HEK293T (cell line): ENCODE data around the gene PDE4B.

Experiments
- CTCF ChIA-PET: fragments of 350-600 bp; formaldehyde crosslinking; extraction: SDS; loops from one replicate; lab custom pipeline; 2021; ENCODE audit warnings: antibody characterized with exemption, inconsistent platforms; lab: Yijun Ruan, JAX
- POLR2A ChIA-PET: fragments of 350-600 bp; formaldehyde crosslinking; extraction: SDS; loops from one replicate; lab custom pipeline; 2020; ENCODE audit warnings: antibody characterized with exemption, inconsistent platforms; lab: Yijun Ruan, JAX
- DNase-seq: peaks from one replicate; pipeline ENCODE4 v3.0.0; 2012; ENCODE audit warnings: mixed read lengths; ENCODE audit errors: extremely low spot score
- ARNT ChIP-seq: fragments of 450-650 bp; IDR thresholded peaks from 2 replicates; pipeline ENCODE4 v1.6.1; 2017; ENCODE audit warnings: mild to moderate bottlenecking
- BHLHE40 ChIP-seq: fragments of 450-650 bp; IDR thresholded peaks from 2 replicates; pipeline ENCODE4 v1.6.1; 2016; ENCODE audit warnings: mild to moderate bottlenecking, moderate library complexity, borderline replicate concordance
- CTBP1 ChIP-seq: fragments of 450-650 bp; IDR thresholded peaks from 2 replicates; pipeline ENCODE4 v1.6.1; 2016; ENCODE audit warnings: borderline replicate concordance
- ELF4 ChIP-seq: fragments of 450-650 bp; IDR thresholded peaks from 2 replicates; pipeline ENCODE4 v1.6.1; 2017; ENCODE audit warnings: antibody characterized with exemption
- FOXA1 ChIP-seq: fragments of 450-650 bp; IDR thresholded peaks from 2 replicates; pipeline ENCODE4 v1.6.1; 2016; ENCODE audit warnings: mild to moderate bottlenecking
- FOXK2 ChIP-seq: fragments of 450-650 bp; IDR thresholded peaks from 2 replicates; pipeline ENCODE4 v1.6.1; 2016; ENCODE audit warnings: mild to moderate bottlenecking
- FOXM1 ChIP-seq: fragments of 450-650 bp; IDR thresholded peaks from 2 replicates; pipeline ENCODE4 v1.6.1; 2017; ENCODE audit warnings: mild to moderate bottlenecking, borderline replicate concordance
- HDGF ChIP-seq: fragments of 450-650 bp; IDR thresholded peaks from 2 replicates; pipeline ENCODE4 v1.6.1; 2017; ENCODE audit warnings: antibody characterized with exemption, borderline replicate concordance
- L3MBTL2 ChIP-seq: fragments of 450-650 bp; conservative IDR thresholded peaks from 2 replicates; pipeline ENCODE4 v1.6.1; 2016; ENCODE audit warnings: mild to moderate bottlenecking
- LEF1 ChIP-seq: fragments of 450-650 bp; IDR thresholded peaks from 2 replicates; pipeline ENCODE4 v1.6.1; 2017; ENCODE audit warnings: mild to moderate bottlenecking, borderline replicate concordance
- NFRKB ChIP-seq: fragments of 450-650 bp; IDR thresholded peaks from 2 replicates; pipeline ENCODE4 v1.6.1; 2016; ENCODE audit warnings: mild to moderate bottlenecking, moderate library complexity
- PKNOX1 ChIP-seq: fragments of 450-650 bp; IDR thresholded peaks from 2 replicates; pipeline ENCODE4 v1.6.1; 2016
- SP1 ChIP-seq: fragments of 450-650 bp; IDR thresholded peaks from 2 replicates; pipeline ENCODE4 v1.6.1; 2017
- SUZ12 ChIP-seq: fragments of 450-650 bp; IDR thresholded peaks from 2 replicates; pipeline ENCODE4 v1.6.1; 2016; ENCODE audit warnings: mild to moderate bottlenecking
- TARDBP ChIP-seq: fragments of 450-650 bp; IDR thresholded peaks from 2 replicates; pipeline ENCODE4 v1.6.1; 2016
- ZNF384 ChIP-seq: fragments of 450-650 bp; IDR thresholded peaks from 2 replicates; pipeline ENCODE4 v1.6.1; 2016

Gene PDE4B

GRCh38 chr1:66396212-66396890 is 603.7 kb downstream of the PDE4B start:
- no peak for DNase-seq
- TF ChIP-seq LEF1 (no peak), TARDBP (no peak), SUZ12 (no peak), FOXK2 (no peak), SP1 (no peak), CTBP1 (no peak), BHLHE40 (no peak), ARNT (no peak), L3MBTL2 (no peak), PKNOX1 (no peak)
- ChIA-PET POLR2A (no interaction called here), CTCF (no interaction called here)

- CTCF ChIA-PET, result no interaction called here
- POLR2A ChIA-PET, result no interaction called here
- DNase-seq, result no peak
- TF ChIP-seq FOXK2 (no peak), SP1 (no peak), LEF1 (no peak), L3MBTL2 (no peak), FOXA1 (no peak), FOXM1 (no peak), PKNOX1 (no peak), SUZ12 (no peak), ELF4 (no peak), CTBP1 (no peak), TARDBP (no peak), HDGF (no peak), ARNT (no peak), ZNF384 (no peak), NFRKB (no peak), BHLHE40 (no peak)
These were observed 604.5 kb downstream of the PDE4B start for GRCh38 chr1:66397192-66397591.

- ChIA-PET POLR2A (no interaction called here), CTCF (no interaction called here)
- DNase-seq, result no peak
- TF ChIP-seq NFRKB (no peak), ARNT (no peak), HDGF (no peak), ELF4 (no peak), BHLHE40 (no peak), CTBP1 (no peak), TARDBP (no peak), ZNF384 (no peak), PKNOX1 (no peak), SP1 (no peak), FOXM1 (no peak), FOXK2 (no peak), FOXA1 (no peak), LEF1 (no peak), L3MBTL2 (no peak), SUZ12 (no peak)
These were observed 607.3 kb downstream of the PDE4B start for GRCh38 chr1:66399888-66400529.

- CTCF ChIA-PET, result no interaction called here
These were observed 608.0 kb downstream of the PDE4B start for GRCh38 chr1:66400660-66401059.

More at GRCh38 chr1:66400660-66401059, 608.0 kb downstream of the PDE4B start:
- TF ChIP-seq PKNOX1 (no peak), L3MBTL2 (no peak), FOXK2 (no peak), FOXA1 (no peak), ARNT (no peak), TARDBP (no peak), HDGF (no peak), LEF1 (no peak), BHLHE40 (no peak), SUZ12 (no peak), FOXM1 (no peak), SP1 (no peak), NFRKB (no peak), ZNF384 (no peak), ELF4 (no peak), CTBP1 (no peak)
- POLR2A ChIA-PET, result no interaction called here
- DNase-seq, result no peak
